ENCODE measurements around the gene CACNA1C. TPM values are rescaled to one million over a fixed set of nuclear protein-coding genes. Genes with fewer than 3 reads are reported as not detected.

The CACNA1C gene
- total and polyA plus RNA-seq, 2 donors (not counting 1 experiment from before 2014, with no cell fraction given): 0.01 to 0.02 TPM

DNA sequence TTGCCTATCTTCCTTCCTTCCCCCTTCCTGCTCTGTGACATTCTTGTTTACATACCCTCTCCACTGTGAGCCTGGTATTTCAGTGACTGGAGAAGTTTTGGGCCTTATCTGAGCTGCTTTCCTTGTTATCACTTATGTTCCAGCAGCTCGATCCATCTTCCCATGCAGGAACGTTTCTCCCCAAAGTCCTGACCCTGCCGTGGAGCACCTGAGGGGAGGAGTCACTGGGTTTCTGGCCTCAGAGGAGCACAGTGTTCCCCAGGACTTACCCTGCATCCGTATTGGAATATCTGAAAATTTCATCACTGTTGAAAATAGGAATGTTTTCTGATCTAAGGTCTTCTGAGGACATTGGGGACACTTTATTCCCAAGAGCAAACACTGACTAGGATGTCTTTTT lies 141.8 kb downstream of the CACNA1C start:
- CTCF ChIA-PET: no interaction called here
- Histone ChIP-seq H3K27me3 (replicated peaks in 1 of 4; ENCODE audit: control extremely low read depth in 1 of 4, control insufficient read depth in 3 of 4, insufficient read depth in 4 of 4, low read length in 3 of 4) (no peaks in the 10 kb centered on the region), H3K79me2 (ENCODE audit: control insufficient read depth, insufficient read depth, low read length) (no peaks in the 10 kb centered on the region), H3K27ac (ENCODE audit: low read length in 2 of 2) (no peak overlapping the region), H3K9me3 (ENCODE audit: control extremely low read depth in 1 of 3, control insufficient read depth in 2 of 3, insufficient read depth in 1 of 3, low read length in 2 of 3) (peaks cover 0 to 3% (median 0%) of the 10 kb centered on the region in 3 donors), H2AFZ (ENCODE audit: insufficient read depth, low read depth, low read length, poor library complexity, severe bottlenecking) (no peak overlapping the region), H4K20me1 (ENCODE audit: control insufficient read depth, insufficient read depth, low read length, poor library complexity, severe bottlenecking) (no peaks in the 10 kb centered on the region), H3K4me3 (ENCODE audit: control extremely low read depth in 1 of 5, extremely low read depth in 1 of 5, insufficient read depth in 1 of 5, low read depth in 2 of 5, low read length in 4 of 5) (no peak overlapping the region), H3K9ac (ENCODE audit: low read length) (no peak overlapping the region), H3K4me1 (ENCODE audit: control insufficient read depth in 2 of 2, insufficient read depth in 2 of 2, low read length in 2 of 2) (no peaks in the 10 kb centered on the region), H3K36me3 (replicated peaks in 1 of 2; ENCODE audit: control extremely low read depth in 1 of 2, control insufficient read depth in 1 of 2, extremely low read depth in 1 of 2, insufficient read depth in 2 of 2, low read length in 1 of 2) (no peaks in the 10 kb centered on the region), H3K4me2 (replicated peaks; ENCODE audit: low read depth, low read length, poor library complexity, severe bottlenecking) (no peak overlapping the region)
- H3K9me3 Mint-ChIP-seq (ENCODE audit: insufficient read depth): no peaks in the 10 kb centered on the region
- WGBS (ENCODE audit: insufficient coverage): 92% methylated on average over 4 of the region's 4 CpGs
- TF ChIP-seq EZH2 (IDR thresholded peaks at IDR 0.05; ENCODE audit: borderline replicate concordance, insufficient read depth, low read depth, low read length, poor library complexity, severe bottlenecking): no peak
- TF ChIP-seq, protein P1, sequence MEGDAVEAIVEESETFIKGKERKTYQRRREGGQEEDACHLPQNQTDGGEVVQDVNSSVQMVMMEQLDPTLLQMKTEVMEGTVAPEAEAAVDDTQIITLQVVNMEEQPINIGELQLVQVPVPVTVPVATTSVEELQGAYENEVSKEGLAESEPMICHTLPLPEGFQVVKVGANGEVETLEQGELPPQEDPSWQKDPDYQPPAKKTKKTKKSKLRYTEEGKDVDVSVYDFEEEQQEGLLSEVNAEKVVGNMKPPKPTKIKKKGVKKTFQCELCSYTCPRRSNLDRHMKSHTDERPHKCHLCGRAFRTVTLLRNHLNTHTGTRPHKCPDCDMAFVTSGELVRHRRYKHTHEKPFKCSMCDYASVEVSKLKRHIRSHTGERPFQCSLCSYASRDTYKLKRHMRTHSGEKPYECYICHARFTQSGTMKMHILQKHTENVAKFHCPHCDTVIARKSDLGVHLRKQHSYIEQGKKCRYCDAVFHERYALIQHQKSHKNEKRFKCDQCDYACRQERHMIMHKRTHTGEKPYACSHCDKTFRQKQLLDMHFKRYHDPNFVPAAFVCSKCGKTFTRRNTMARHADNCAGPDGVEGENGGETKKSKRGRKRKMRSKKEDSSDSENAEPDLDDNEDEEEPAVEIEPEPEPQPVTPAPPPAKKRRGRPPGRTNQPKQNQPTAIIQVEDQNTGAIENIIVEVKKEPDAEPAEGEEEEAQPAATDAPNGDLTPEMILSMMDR (IDR thresholded peaks at IDR 0.05): no peak
- no peaks in the 10 kb centered on the region for H3K4me1 Mint-ChIP-seq
- POLR2A ChIA-PET: interaction anchor here (0.8 kb wide), 1 partner anchor 456 kb away, joined by 9 read pairs; no protein-coding TSS in a partner anchor
- ATAC-seq (ENCODE audit: low read depth) (no peak), DNase-seq (no peak)
- intact Hi-C loops (cut with micrococcal nuclease): no loop called here
- peaks cover 7% of the 10 kb centered on the region for H3K27me3 Mint-ChIP-seq
- H3K27ac Mint-ChIP-seq: no peak overlapping the region
- no peak overlapping the region for H3K4me3 Mint-ChIP-seq

DNA sequence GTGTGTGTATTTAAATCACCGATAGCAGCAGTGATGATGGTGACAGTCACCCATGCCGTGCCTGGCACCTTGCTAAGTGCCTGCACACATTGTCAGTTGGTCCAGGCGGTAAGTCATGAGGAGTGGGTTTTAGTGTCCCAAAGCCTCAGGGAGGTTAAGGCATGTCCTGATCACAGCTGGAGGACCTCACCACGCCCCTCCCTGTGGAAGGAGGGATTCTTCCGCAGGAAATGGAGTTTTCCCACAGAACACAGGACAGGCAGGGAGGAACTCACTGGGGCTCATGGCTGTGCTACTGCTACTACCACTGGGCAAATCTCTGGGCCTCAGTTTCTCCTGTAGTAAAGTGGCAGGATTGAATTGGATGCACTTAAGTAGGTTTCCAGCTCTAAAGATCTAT lies 142.3 kb downstream of the CACNA1C start:
- Histone ChIP-seq H2AFZ (ENCODE audit: insufficient read depth, low read depth, low read length, poor library complexity, severe bottlenecking) (no peak overlapping the region), H3K27ac (ENCODE audit: low read length in 2 of 2) (no peak overlapping the region), H3K36me3 (replicated peaks in 1 of 2; ENCODE audit: control extremely low read depth in 1 of 2, control insufficient read depth in 1 of 2, extremely low read depth in 1 of 2, insufficient read depth in 2 of 2, low read length in 1 of 2) (no peaks in the 10 kb centered on the region), H3K4me2 (replicated peaks; ENCODE audit: low read depth, low read length, poor library complexity, severe bottlenecking) (no peak overlapping the region), H4K20me1 (ENCODE audit: control insufficient read depth, insufficient read depth, low read length, poor library complexity, severe bottlenecking) (no peaks in the 10 kb centered on the region), H3K27me3 (replicated peaks in 1 of 4; ENCODE audit: control extremely low read depth in 1 of 4, control insufficient read depth in 3 of 4, insufficient read depth in 4 of 4, low read length in 3 of 4) (no peaks in the 10 kb centered on the region), H3K9me3 (ENCODE audit: control extremely low read depth in 1 of 3, control insufficient read depth in 2 of 3, insufficient read depth in 1 of 3, low read length in 2 of 3) (peaks cover 0 to 3% (median 0%) of the 10 kb centered on the region in 3 donors), H3K4me3 (ENCODE audit: control extremely low read depth in 1 of 5, extremely low read depth in 1 of 5, insufficient read depth in 1 of 5, low read depth in 2 of 5, low read length in 4 of 5) (no peak overlapping the region), H3K4me1 (ENCODE audit: control insufficient read depth in 2 of 2, insufficient read depth in 2 of 2, low read length in 2 of 2) (no peaks in the 10 kb centered on the region), H3K9ac (ENCODE audit: low read length) (no peak overlapping the region), H3K79me2 (ENCODE audit: control insufficient read depth, insufficient read depth, low read length) (no peaks in the 10 kb centered on the region)
- Mint-ChIP-seq H3K27me3 (peaks cover 7% of the 10 kb centered on the region), H3K9me3 (ENCODE audit: insufficient read depth) (no peaks in the 10 kb centered on the region), H3K27ac (no peak overlapping the region), H3K4me1 (no peaks in the 10 kb centered on the region), H3K4me3 (no peak overlapping the region)
- 81% methylated on average over 3 of the region's 5 CpGs for WGBS (ENCODE audit: insufficient coverage)
- ChIA-PET CTCF (no interaction called here), POLR2A (no interaction called here)
- ATAC-seq (ENCODE audit: low read depth): no peak
- intact Hi-C loops (cut with micrococcal nuclease): no loop called here
- no peak for TF ChIP-seq EZH2 (IDR thresholded peaks at IDR 0.05; ENCODE audit: borderline replicate concordance, insufficient read depth, low read depth, low read length, poor library complexity, severe bottlenecking)
- TF ChIP-seq, protein P1 (IDR thresholded peaks at IDR 0.05): no peak
- DNase-seq: no peak

Data from B cell (primary cell).